PC-3 (cell line): ENCODE measurements around the gene POM121. TPM values are rescaled to one million over a fixed set of nuclear protein-coding genes. Genes with fewer than 3 reads are reported as not detected.
A peak's percentile ranks its signal among the peaks of the same experiment; 100 is the strongest.
"Not testable (repeated sequence)": the region's sequence is repeated elsewhere in the genome, so short reads cannot be mapped to it uniquely, and the experiment has no call there.

Experiments used
- ATAC-seq: fragments of 200-7000 bp; cut with Tn5 transposase; 2 replicates; pipeline ENCODE4 v1.9.1; 2020; ENCODE audit warnings: mild to moderate bottlenecking, moderate library complexity
- BruUV-seq: library from RNA; stranded (reverse); fragments of 400-500 nt; replicated peaks from 2 replicates; lab custom pipeline; 2021; lab: Mats Ljungman, UMichigan
- CTCF ChIA-PET: fragments of 300-600 bp; sonication (Branson Sonifier 250); formaldehyde crosslinking; loops from one replicate; lab custom pipeline; 2022; ENCODE audit warnings: antibody characterized with exemption; lab: Charles Lee
- POLR2A ChIA-PET: fragments of 300-600 bp; sonication (Branson Sonifier 250); formaldehyde crosslinking; loops from one replicate; lab custom pipeline; 2022; ENCODE audit warnings: antibody characterized with exemption; ENCODE audit not compliant: unreplicated experiment; lab: Charles Lee
- DNase-seq: peaks from one replicate; pipeline ENCODE4 v3.0.0-alpha.2; 2015
- H2AFZ ChIP-seq: fragments of 300-600 bp; sonication (generic); 2 replicates; pipeline ENCODE4 v1.6.0; 2016; ENCODE audit warnings: antibody characterized with exemption, low read length
- H3F3A ChIP-seq: fragments of 300-600 bp; sonication (generic); one replicate; pipeline ENCODE4 v1.6.0; 2017; ENCODE audit warnings: antibody characterized with exemption, low read length, control low read depth, mild to moderate bottlenecking; ENCODE audit not compliant: unreplicated experiment
- H3K27ac ChIP-seq: fragments of 300-600 bp; sonication (generic); 2 replicates; pipeline ENCODE4 v1.5.1; 2016; ENCODE audit warnings: mild to moderate bottlenecking, low read length
- H3K27me3 ChIP-seq: fragments of 300-600 bp; sonication (generic); 2 replicates; pipeline ENCODE4 v1.6.1; 2016; ENCODE audit warnings: low read length, mixed read lengths
- H3K36me3 ChIP-seq: fragments of 300-600 bp; sonication (generic); 2 replicates; pipeline ENCODE4 v1.6.1; 2016; ENCODE audit warnings: low read depth, mixed run types, low read length, mixed read lengths
- H3K4me1 ChIP-seq: fragments of 300-600 bp; sonication (generic); 2 replicates; pipeline ENCODE4 v1.5.1; 2016; ENCODE audit warnings: low read length; ENCODE audit not compliant: insufficient read depth
- H3K4me2 ChIP-seq: fragments of 300-600 bp; sonication (generic); 2 replicates; pipeline ENCODE4 v1.6.0; 2016; ENCODE audit warnings: low read length
- H3K4me3 ChIP-seq: fragments of 300-600 bp; sonication (generic); 2 replicates; pipeline ENCODE4 v1.5.1; 2016; ENCODE audit warnings: mild to moderate bottlenecking, low read length, mixed read lengths
- H3K79me2 ChIP-seq: fragments of 300-600 bp; sonication (generic); 2 replicates; pipeline ENCODE4 v1.6.1; 2017; ENCODE audit warnings: low read length, mixed read lengths
- H3K9ac ChIP-seq: fragments of 300-600 bp; sonication (generic); 2 replicates; pipeline ENCODE4 v1.6.0; 2016; ENCODE audit warnings: mild to moderate bottlenecking, low read length
- H3K9me2 ChIP-seq: fragments of 300-600 bp; sonication (generic); replicated peaks from 2 replicates; pipeline ENCODE4 v1.6.1; 2016; ENCODE audit warnings: mixed run types, low read length, mixed read lengths
- H3K9me3 ChIP-seq: fragments of 300-600 bp; sonication (generic); 2 replicates; pipeline ENCODE4 v1.6.1; 2016; ENCODE audit warnings: low read length, mixed read lengths
- H4K20me1 ChIP-seq: fragments of 300-600 bp; sonication (generic); 2 replicates; pipeline ENCODE4 v1.6.1; 2016; ENCODE audit warnings: low read length, mixed read lengths
- intact Hi-C: fragments of 100-400 bp; cut with micrococcal nuclease; formaldehyde crosslinking; loops from 2 replicates; pipeline ENCODE4 v1.9.0; 2023
- total RNA-seq: library from RNA; depleted of rRNA; stranded (reverse); fragments of >200 nt; gene quantifications from 2 replicates; pipeline ENCODE4 v1.2.3, GENCODE V29; 2014
- TF ChIP-seq, protein P1 (sequence below): fragments of 300-600 bp; sonication (generic); conservative IDR thresholded peaks from 2 replicates; pipeline ENCODE4 v1.5.1; 2017; ENCODE audit warnings: antibody characterized with exemption, low read depth, mild to moderate bottlenecking, low read length

Gene POM121
- total RNA-seq, 1 experiment from 2014 or later = 13.1 TPM

DNA sequence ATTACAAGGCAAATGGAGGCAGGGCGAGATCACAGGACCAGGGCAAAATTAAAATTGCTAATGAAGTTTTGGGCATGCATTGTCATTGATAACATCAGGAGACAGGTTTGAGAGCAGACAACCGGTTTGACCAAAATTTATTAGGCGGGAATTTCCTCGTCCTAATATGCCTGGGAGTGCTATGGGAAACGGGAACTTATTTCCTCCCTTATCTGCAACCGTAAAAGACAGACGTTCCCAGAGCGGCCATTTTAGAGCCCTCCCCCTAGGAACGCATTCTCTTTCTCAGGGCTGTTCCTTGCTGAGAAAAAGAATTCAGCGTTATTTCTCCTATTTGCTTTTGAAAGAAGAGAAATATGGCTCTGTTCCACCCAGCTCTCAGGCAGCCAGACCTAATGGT lies 16.5 kb upstream of the POM121 start:
- H3K4me1 ChIP-seq, H3F3A ChIP-seq, ATAC-seq, POLR2A ChIA-PET, H4K20me1 ChIP-seq, intact Hi-C loops, H3K36me3 ChIP-seq, H3K4me2 ChIP-seq, H3K9ac ChIP-seq, BruUV-seq, DNase-seq, H3K27me3 ChIP-seq, H3K27ac ChIP-seq, H3K9me3 ChIP-seq, H2AFZ ChIP-seq, H3K9me2 ChIP-seq, CTCF ChIA-PET, H3K4me3 ChIP-seq: not testable (repeated sequence)
- peaks cover 19% of the 10 kb centered on the region; the same call in 1 of the 2 replicates for H3K79me2 ChIP-seq

DNA sequence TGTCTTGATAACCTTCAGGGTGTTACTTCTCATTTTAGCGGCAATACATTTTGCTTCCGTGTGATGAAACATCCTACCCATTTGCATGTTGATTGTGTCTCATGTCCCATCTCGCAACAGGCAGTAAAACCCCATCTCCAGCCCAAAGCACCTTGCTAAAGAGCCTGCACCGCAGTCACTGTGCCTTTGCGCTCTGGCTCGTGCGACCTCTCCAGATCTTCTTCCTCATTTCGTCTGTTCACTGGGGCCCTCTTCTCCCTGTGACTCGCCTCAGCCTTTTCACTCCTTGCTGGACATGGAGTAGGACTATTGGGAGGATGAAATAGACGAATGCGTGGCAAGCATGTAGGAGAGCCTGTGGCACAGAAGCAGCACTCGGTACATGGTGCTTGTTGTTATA lies 13.5 kb upstream of the POM121 start:
- H3K4me3 ChIP-seq, H3K9me2 ChIP-seq, H3K36me3 ChIP-seq, H3K4me2 ChIP-seq, H3F3A ChIP-seq, H2AFZ ChIP-seq, intact Hi-C loops, DNase-seq, H3K27ac ChIP-seq, H3K9ac ChIP-seq, H3K4me1 ChIP-seq, ATAC-seq, H4K20me1 ChIP-seq, POLR2A ChIA-PET, BruUV-seq, H3K9me3 ChIP-seq, H3K27me3 ChIP-seq, CTCF ChIA-PET: not testable (repeated sequence)
- H3K79me2 ChIP-seq = peaks cover 12% of the 10 kb centered on the region; the same call in 1 of the 2 replicates

DNA sequence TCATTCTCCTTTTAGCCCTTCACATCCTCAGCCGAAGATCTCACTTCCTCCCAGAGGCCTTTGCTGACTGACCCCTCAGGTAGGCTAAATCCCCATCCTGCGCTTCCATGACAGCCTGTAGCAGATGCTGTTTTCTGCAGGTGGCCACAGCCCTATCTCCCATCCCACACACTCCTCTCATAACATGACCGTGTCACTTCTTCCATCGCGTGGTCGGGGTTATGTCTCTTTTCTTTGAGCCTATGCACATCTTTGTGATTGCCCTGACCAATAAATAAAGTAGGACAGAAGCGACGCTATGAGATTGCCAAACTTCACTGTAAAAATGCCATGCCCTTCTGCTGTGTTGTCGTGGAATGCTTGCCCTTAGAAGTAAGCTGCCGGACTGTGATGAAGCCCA lies 11.1 kb upstream of the POM121 start:
- H3K27me3 ChIP-seq, intact Hi-C loops, H3K4me3 ChIP-seq, ATAC-seq, BruUV-seq, H3K4me1 ChIP-seq, H3F3A ChIP-seq, H3K9me3 ChIP-seq, H4K20me1 ChIP-seq, H3K9ac ChIP-seq, CTCF ChIA-PET, H3K4me2 ChIP-seq, H2AFZ ChIP-seq, POLR2A ChIA-PET, H3K9me2 ChIP-seq, DNase-seq, H3K36me3 ChIP-seq, H3K27ac ChIP-seq: not testable (repeated sequence)
- H3K79me2 ChIP-seq = peaks cover 16% of the 10 kb centered on the region

DNA sequence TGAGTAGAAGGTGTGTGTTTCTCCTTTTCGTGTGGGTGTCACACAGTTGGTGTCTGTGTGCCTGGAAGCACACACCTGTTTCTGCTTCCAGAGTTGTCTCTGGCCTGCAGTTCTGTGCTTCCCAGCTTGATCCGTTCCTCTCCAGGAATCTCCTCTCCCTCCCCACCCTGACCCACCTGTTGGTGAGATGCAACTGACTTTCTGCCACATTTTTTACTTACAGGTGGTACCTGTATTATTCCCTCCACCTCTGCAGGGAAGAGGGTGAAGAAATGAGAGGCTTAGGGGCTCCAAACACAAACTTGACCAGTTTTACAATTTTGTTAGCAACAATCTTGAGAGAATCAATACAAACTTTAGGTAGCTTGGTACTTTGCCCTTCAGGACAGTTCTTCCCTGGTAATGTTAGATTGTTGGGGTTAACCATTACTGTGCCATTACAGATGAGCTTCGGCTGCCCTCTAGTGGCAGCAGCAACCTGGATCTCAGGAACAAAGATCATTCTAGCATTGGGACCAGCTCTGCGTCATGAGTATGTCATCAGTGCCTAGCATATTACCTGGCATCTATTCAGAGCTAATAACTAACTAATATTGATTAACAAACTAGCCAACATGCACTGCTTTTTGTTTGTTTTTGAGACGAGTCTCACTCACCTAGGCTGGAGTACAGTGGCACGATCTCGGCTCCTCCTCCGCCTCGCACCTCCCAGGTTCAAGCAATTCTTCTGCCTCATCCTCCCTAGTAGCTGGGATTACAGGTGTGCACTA lies 10.0 kb upstream of the POM121 start:
- peak; percentile 75 for DNase-seq
- peaks cover 21% of the 10 kb centered on the region for H3K79me2 ChIP-seq
- ChIA-PET CTCF (interaction anchor here (0.6 to 1.6 kb wide), 4 partner anchors 68 to 127 kb away, joined by 4 to 6 read pairs (median 6); partner anchors contain the start of gene TYW1B), POLR2A (interaction anchor here (0.9 kb wide), 1 partner anchor 86 kb away, joined by 4 read pairs; no protein-coding TSS in a partner anchor)
- H3K27ac ChIP-seq, H3K36me3 ChIP-seq, H2AFZ ChIP-seq, H3K9me2 ChIP-seq, H4K20me1 ChIP-seq, H3K4me3 ChIP-seq, H3K4me2 ChIP-seq, H3K9me3 ChIP-seq, H3F3A ChIP-seq, BruUV-seq, H3K9ac ChIP-seq, H3K27me3 ChIP-seq, H3K4me1 ChIP-seq, intact Hi-C loops: not testable (repeated sequence)
- peak; percentile 93 for ATAC-seq
- TF ChIP-seq, protein P1, sequence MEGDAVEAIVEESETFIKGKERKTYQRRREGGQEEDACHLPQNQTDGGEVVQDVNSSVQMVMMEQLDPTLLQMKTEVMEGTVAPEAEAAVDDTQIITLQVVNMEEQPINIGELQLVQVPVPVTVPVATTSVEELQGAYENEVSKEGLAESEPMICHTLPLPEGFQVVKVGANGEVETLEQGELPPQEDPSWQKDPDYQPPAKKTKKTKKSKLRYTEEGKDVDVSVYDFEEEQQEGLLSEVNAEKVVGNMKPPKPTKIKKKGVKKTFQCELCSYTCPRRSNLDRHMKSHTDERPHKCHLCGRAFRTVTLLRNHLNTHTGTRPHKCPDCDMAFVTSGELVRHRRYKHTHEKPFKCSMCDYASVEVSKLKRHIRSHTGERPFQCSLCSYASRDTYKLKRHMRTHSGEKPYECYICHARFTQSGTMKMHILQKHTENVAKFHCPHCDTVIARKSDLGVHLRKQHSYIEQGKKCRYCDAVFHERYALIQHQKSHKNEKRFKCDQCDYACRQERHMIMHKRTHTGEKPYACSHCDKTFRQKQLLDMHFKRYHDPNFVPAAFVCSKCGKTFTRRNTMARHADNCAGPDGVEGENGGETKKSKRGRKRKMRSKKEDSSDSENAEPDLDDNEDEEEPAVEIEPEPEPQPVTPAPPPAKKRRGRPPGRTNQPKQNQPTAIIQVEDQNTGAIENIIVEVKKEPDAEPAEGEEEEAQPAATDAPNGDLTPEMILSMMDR = peak; percentile 76
